Right lung (tissue), 5 donors: Measurements from ENCODE around the gene MBNL2. TPM values are rescaled to one million over a fixed set of nuclear protein-coding genes. Genes with fewer than 3 reads are reported as not detected.

Source experiments
- DNase-seq, 2 donors: peaks; one replicate each; pipeline ENCODE4 v3.0.0-alpha.2; 2013
- polyA plus RNA-seq, 5 donors: library from polyadenylated mRNA; unstranded; fragments of 120-200 nt; gene quantifications; one replicate each; pipeline versions ENCODE4 v1.2.1 to v1.2.3, GENCODE V29; 2013; ENCODE audit warnings: inconsistent platforms in 1 of 5, low replicate concordance in 1 of 5; ENCODE audit not compliant: insufficient read length in 5 of 5, insufficient read depth in 1 of 5

MBNL2 gene
- polyA plus RNA-seq, 5 donors = 65.7 to 113 (median 96.2) TPM

GRCh38 chr13:97249796-97250495 is 27.8 kb downstream of the MBNL2 start:
- DNase-seq = no peak

- DNase-seq = no peak
These were observed 28.4 kb downstream of the MBNL2 start for GRCh38 chr13:97250560-97250959.

- no peak for DNase-seq
These were observed 30.6 kb downstream of the MBNL2 start for GRCh38 chr13:97252735-97253134.

GRCh38 chr13:97253581-97254293 is 31.6 kb downstream of the MBNL2 start:
- DNase-seq = no peak

- no peak for DNase-seq
These were observed 32.7 kb downstream of the MBNL2 start for GRCh38 chr13:97254816-97255215.

GRCh38 chr13:97255515-97256021 is 33.4 kb downstream of the MBNL2 start:
- no peak for DNase-seq

GRCh38 chr13:97256343-97256783 is 34.2 kb downstream of the MBNL2 start:
- no peak for DNase-seq

GRCh38 chr13:97257228-97257755 is 35.2 kb downstream of the MBNL2 start:
- no peak for DNase-seq

GRCh38 chr13:97257800-97258799 is 36.0 kb downstream of the MBNL2 start:
- no peak for DNase-seq

- DNase-seq = no peak
These were observed 36.7 kb downstream of the MBNL2 start for GRCh38 chr13:97258801-97259200.

- no peak for DNase-seq
These were observed 37.3 kb downstream of the MBNL2 start for GRCh38 chr13:97259410-97259797.

GRCh38 chr13:97259798-97260714 is 37.9 kb downstream of the MBNL2 start:
- DNase-seq = no peak

GRCh38 chr13:97261254-97262005 is 39.3 kb downstream of the MBNL2 start:
- DNase-seq = no peak

GRCh38 chr13:97262058-97262457 is 39.9 kb downstream of the MBNL2 start:
- DNase-seq = no peak

- no peak for DNase-seq
These were observed 41.0 kb downstream of the MBNL2 start for GRCh38 chr13:97263160-97263559.

- DNase-seq = no peak
These were observed 42.5 kb downstream of the MBNL2 start for GRCh38 chr13:97264663-97265062.

GRCh38 chr13:97266332-97266731 is 44.2 kb downstream of the MBNL2 start:
- DNase-seq = no peak

- DNase-seq = no peak
These were observed 44.8 kb downstream of the MBNL2 start for GRCh38 chr13:97266772-97267417.

GRCh38 chr13:97267418-97268059 is 45.4 kb downstream of the MBNL2 start:
- DNase-seq = no peak
